ENCODE measurements around the gene SYNJ2.

DNA sequence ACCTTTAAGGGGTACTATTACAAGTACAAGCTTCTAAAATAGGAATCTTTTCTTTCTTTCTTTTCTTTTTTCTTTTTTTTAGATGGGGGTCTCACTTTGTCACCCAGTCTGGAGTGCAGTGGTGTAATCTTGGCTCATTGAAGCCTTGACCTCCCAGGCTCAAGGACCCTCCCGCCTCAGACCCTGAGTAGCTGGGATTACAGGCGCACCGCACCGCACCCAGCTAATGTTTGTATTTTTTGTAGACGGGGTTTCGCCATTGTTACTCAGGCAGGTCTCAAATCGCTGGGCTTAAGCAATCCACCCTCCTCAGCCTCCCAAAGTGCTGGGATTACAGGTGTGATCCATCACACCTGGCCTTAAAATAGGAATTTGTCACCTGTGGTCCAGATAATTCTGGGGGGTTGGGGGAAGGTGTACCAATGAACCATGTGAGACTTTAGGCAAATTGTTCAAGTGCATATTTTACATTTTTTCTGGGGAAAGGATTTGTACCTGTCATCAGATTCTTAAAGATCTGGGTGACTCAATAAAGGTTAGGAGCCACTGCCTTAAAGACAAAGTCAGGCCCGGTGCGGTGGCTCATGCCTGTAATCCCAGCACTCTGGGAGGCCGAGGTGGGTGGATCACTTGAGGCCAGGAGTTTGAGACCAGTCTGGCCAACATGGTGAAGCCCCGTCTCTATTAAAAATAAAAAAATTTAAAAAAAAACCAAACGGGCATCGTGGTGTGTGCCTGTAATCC, 19.7 kb upstream of the SYNJ2 start:
- TF ChIP-seq, protein P1, sequence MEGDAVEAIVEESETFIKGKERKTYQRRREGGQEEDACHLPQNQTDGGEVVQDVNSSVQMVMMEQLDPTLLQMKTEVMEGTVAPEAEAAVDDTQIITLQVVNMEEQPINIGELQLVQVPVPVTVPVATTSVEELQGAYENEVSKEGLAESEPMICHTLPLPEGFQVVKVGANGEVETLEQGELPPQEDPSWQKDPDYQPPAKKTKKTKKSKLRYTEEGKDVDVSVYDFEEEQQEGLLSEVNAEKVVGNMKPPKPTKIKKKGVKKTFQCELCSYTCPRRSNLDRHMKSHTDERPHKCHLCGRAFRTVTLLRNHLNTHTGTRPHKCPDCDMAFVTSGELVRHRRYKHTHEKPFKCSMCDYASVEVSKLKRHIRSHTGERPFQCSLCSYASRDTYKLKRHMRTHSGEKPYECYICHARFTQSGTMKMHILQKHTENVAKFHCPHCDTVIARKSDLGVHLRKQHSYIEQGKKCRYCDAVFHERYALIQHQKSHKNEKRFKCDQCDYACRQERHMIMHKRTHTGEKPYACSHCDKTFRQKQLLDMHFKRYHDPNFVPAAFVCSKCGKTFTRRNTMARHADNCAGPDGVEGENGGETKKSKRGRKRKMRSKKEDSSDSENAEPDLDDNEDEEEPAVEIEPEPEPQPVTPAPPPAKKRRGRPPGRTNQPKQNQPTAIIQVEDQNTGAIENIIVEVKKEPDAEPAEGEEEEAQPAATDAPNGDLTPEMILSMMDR (IDR thresholded peaks at IDR 0.05) = no peak
- no peak for TF ChIP-seq POLR2A (IDR thresholded peaks at IDR 0.05)
